ENCODE data around the gene CYB561A3.

CYB561A3 gene

DNA sequence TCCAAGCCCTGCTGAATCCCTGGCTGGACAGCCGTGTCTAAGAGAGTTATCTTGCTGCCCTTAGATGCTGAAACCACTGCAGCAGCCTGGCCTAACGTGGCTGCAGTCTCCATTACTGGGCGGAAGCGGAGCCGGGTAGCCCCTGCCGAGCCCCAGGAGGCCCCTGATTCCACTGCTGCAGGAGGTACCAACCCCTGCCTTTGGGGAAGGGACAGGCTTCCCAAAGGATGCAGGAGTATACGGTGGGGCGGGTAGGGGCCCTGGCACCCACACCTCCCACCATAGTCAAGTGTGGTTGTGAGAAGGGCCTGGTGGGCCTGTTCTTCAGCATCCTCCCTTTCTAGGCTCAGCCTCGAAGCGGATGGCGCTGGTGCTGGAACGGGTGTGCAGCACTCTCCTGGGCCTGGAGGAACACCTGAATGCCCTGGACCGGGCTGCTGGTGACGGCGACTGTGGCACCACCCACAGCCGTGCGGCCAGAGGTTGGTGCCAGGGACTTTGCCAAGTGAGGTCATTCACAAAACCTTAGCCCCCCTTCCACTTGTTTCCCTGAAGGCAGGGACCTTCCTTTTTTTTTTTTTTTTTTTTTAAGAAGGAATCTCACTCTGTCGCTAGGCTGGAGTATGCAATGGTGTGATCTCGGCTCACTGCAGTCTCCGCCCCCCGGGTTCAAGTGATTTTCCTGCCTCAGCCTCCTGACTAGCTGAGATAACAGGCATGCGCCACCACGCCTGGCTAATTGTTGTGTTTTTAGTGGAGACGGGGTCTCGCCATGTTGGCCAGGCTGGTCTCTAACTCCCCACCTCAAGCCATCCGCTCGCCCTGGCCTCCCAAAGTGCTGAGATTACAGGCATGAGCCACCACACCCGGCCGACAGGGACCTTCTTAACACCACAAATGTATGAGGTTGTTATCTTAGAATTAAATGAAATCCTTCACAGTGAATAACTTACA, 17.6 kb downstream of the CYB561A3 start:
- Histone ChIP-seq H3K9me3 (ENCODE audit: control insufficient read depth, insufficient read depth, low read length) (no peaks in the 10 kb centered on the region), H3K9ac (ENCODE audit: low read depth, low read length) (no peak overlapping the region), H3K4me1 (ENCODE audit: insufficient read depth, low read length) (no peaks in the 10 kb centered on the region)

GRCh38 chr11:61342207-61342803, 19.4 kb downstream of the CYB561A3 start:
- Histone ChIP-seq H3K4me1 (ENCODE audit: insufficient read depth, low read length) (no peaks in the 10 kb centered on the region), H3K36me3 (ENCODE audit: insufficient read depth, low read length) (peaks cover 6% of the 10 kb centered on the region), H3K9me3 (ENCODE audit: control insufficient read depth, insufficient read depth, low read length) (no peaks in the 10 kb centered on the region), H3K9ac (ENCODE audit: low read depth, low read length) (no peak overlapping the region)

More for the DNA sequence above, 17.6 kb downstream of the CYB561A3 start:
- H3K36me3 ChIP-seq (ENCODE audit: insufficient read depth, low read length), result peaks cover 3% of the 10 kb centered on the region

DNA sequence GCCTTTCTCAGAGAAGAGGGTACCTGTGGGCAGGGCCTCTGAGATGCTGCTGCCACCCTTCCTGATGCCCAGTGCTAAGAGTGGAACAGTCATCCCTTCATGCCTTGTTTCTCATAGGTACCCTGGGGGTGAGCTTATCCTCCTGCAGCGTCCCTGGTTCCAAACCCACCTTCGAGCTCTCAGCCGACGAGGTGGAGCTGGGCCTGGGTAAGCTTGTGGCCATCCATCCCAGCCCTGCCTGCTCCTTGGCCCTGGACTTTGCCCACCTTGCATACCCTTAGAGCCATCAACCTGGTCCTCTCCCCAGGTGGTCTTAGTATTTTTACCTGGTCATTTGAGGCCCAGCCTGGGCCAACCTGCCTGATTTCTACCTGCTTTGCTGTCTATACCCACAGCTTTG, 20.0 kb downstream of the CYB561A3 start:
- H3K36me3 ChIP-seq (ENCODE audit: insufficient read depth, low read length), result peaks cover 6% of the 10 kb centered on the region
- H3K9me3 ChIP-seq (ENCODE audit: control insufficient read depth, insufficient read depth, low read length), result no peaks in the 10 kb centered on the region
- H3K9ac ChIP-seq (ENCODE audit: low read depth, low read length), result no peak overlapping the region
- no peaks in the 10 kb centered on the region for H3K4me1 ChIP-seq (ENCODE audit: insufficient read depth, low read length)

DNA sequence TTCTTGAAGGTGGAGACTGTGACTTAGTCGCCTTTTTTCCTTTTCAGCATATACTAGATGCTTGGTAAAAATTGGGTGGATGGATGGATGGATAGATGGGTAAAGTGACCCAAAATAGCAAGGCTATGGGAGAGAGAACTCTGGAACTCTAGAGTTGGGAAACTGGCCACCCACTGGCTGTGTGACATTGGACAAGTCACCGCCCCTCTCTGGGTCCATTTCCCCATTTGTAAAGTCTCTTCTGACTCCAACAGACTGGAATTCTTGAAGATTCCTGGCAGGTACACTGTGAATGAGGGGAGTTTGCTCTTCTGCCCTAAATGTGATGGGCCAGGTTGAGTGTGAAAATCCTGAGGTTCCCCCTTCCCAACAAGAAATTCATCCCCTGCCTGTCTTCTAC, 20.7 kb downstream of the CYB561A3 start:
- Histone ChIP-seq H3K9ac (ENCODE audit: low read depth, low read length) (no peak overlapping the region), H3K36me3 (ENCODE audit: insufficient read depth, low read length) (peaks cover 6% of the 10 kb centered on the region), H3K9me3 (ENCODE audit: control insufficient read depth, insufficient read depth, low read length) (no peaks in the 10 kb centered on the region), H3K4me1 (ENCODE audit: insufficient read depth, low read length) (peaks cover 2% of the 10 kb centered on the region; the same call in 1 of the 2 replicates)

GRCh38 chr11:61339490-61339878, 22.2 kb downstream of the CYB561A3 start:
- Histone ChIP-seq H3K9me3 (ENCODE audit: control insufficient read depth, insufficient read depth, low read length) (no peaks in the 10 kb centered on the region), H3K4me1 (ENCODE audit: insufficient read depth, low read length) (peaks cover 2% of the 10 kb centered on the region; the same call in 1 of the 2 replicates), H3K36me3 (ENCODE audit: insufficient read depth, low read length) (peaks cover 6% of the 10 kb centered on the region), H3K9ac (ENCODE audit: low read depth, low read length) (no peak overlapping the region)

DNA sequence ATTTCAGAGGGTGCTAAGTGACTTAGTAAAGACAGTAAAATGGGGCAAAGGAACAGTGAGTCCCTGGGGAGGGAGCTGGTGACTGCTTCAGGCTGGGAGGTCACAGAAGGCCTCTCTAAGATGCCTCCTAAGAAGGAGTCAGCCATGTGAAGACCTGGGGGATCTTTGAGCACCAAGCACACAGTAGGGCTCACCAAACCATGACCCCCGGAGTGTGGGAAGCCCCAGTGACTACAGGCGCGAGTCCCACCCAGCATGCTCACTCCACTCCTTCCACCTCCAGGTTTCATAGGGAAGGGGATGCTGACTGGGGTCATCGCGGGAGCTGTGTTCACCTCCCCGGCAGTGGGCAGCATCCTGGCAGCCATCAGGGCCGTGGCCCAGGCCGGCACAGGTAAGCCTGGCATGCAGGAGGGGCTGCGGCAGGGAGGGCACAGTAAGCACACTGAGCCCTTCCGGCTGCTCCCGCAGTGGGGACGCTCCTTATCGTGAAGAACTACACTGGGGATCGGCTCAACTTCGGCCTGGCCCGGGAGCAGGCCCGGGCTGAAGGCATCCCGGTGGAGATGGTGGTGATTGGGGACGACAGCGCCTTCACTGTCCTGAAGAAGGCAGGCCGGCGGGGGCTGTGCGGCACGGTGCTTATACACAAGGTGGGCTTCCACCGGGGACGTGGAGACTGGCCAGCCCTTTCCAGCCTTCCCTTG, 22.7 kb downstream of the CYB561A3 start:
- H3K36me3 ChIP-seq (ENCODE audit: insufficient read depth, low read length), result peaks cover 6% of the 10 kb centered on the region
- no peak overlapping the region for H3K9ac ChIP-seq (ENCODE audit: low read depth, low read length)
- peaks cover 2% of the 10 kb centered on the region; the same call in 1 of the 2 replicates for H3K4me1 ChIP-seq (ENCODE audit: insufficient read depth, low read length)
- H3K9me3 ChIP-seq (ENCODE audit: control insufficient read depth, insufficient read depth, low read length), result no peaks in the 10 kb centered on the region

DNA sequence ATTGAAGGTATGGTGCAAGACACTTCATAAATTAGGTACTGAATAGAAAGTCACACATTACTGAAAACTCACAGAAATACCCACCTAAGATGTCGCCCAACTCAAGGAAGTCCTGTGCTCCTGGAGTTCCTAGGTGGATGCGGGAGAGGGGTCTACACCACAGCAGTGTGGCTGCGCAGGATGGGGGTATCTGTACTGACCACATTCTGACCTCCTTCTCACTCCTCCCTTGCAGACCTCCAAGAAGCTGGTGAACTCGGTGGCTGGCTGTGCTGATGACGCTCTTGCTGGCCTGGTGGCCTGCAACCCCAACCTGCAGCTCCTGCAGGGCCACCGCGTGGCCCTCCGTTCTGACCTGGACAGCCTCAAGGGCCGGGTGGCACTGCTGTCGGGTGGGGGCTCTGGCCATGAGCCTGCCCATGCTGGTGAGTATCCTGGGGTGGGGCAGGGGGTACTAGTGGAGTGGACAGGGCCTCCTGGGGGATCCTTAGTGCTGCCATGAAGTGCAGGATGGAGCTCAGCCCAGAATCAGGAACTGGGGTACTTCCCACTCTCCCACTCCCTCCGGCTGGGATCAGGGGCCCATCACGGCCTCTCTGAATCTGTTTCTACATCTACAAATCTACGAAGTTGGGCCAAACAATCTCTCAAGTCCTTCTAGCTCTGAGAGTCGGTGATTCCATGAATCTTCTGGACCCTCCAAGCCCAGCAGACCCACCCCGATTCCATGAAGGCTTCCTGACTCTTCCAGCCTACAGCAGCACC, 23.8 kb downstream of the CYB561A3 start:
- no peaks in the 10 kb centered on the region for H3K9me3 ChIP-seq (ENCODE audit: control insufficient read depth, insufficient read depth, low read length)
- H3K4me1 ChIP-seq (ENCODE audit: insufficient read depth, low read length), result peaks cover 2% of the 10 kb centered on the region; the same call in 1 of the 2 replicates
- H3K9ac ChIP-seq (ENCODE audit: low read depth, low read length), result no peak overlapping the region
- peaks cover 6% of the 10 kb centered on the region for H3K36me3 ChIP-seq (ENCODE audit: insufficient read depth, low read length)

DNA sequence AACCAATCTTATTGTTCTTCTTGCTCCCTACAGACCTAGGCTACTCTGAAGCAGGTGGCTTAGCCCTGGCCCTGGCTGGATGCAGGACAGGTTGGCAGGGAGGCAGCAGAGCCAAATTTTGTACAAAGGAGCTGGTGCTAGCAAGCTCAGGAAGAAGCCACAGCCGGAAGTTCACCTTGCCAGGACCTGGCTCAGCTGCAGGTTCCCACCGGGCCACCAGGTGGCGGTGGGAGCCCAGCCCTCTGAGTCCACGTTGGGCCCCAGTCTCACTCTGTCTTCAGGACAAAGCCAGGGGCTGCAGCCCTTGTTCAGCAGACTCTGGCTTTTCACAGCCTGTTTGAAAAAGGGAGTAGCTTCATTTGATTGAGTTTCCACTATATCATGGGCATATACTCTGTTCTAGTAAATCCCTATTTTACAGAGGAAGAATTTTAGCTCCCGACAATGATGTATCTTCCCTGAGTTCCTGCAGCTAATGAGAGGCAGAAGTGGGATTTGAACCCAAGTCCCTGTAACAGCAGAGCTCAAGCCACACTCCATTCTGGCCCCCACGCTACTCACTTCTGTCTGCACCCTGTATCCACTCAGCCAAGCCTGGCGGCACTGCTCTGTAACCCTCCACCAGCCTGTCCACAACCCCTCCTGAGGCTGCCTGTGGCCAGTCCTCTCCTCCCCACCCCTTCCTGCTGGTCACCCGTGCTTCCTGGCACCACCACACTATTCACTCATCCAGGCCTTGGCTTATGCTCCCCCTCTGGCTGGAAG, 25.3 kb downstream of the CYB561A3 start:
- H3K4me1 ChIP-seq (ENCODE audit: insufficient read depth, low read length), result peaks cover 9% of the 10 kb centered on the region
- H3K36me3 ChIP-seq (ENCODE audit: insufficient read depth, low read length), result peaks cover 8% of the 10 kb centered on the region
- no peak overlapping the region for H3K9ac ChIP-seq (ENCODE audit: low read depth, low read length)
- no peaks in the 10 kb centered on the region for H3K9me3 ChIP-seq (ENCODE audit: control insufficient read depth, insufficient read depth, low read length)

DNA sequence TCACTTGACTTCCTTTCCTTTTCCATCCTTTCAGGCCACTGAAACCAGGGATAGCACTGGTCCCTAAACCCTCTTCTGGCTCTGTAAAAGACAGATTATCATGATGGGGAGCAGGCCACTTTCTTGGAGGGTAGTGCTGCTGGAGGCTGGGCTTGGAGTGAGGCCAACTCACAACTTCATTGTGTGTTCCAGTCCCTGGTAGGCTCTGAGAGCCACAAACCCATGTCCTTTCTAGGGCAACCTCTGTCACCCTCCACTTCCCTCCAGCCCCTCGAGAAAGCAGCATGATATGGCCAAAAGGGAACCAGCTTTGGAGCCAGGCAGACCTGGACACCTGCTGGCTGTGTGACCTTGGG, 26.3 kb downstream of the CYB561A3 start:
- peaks cover 11% of the 10 kb centered on the region for H3K4me1 ChIP-seq (ENCODE audit: insufficient read depth, low read length)
- H3K9ac ChIP-seq (ENCODE audit: low read depth, low read length), result no peak overlapping the region
- peaks cover 9% of the 10 kb centered on the region for H3K36me3 ChIP-seq (ENCODE audit: insufficient read depth, low read length)
- no peaks in the 10 kb centered on the region for H3K9me3 ChIP-seq (ENCODE audit: control insufficient read depth, insufficient read depth, low read length)

- Histone ChIP-seq H3K36me3 (ENCODE audit: insufficient read depth, low read length) (peaks cover 9% of the 10 kb centered on the region), H3K9ac (ENCODE audit: low read depth, low read length) (no peak overlapping the region), H3K4me1 (ENCODE audit: insufficient read depth, low read length) (peaks cover 11% of the 10 kb centered on the region), H3K9me3 (ENCODE audit: control insufficient read depth, insufficient read depth, low read length) (no peaks in the 10 kb centered on the region)
These were observed 27.0 kb downstream of the CYB561A3 start for GRCh38 chr11:61334434-61335354.

DNA sequence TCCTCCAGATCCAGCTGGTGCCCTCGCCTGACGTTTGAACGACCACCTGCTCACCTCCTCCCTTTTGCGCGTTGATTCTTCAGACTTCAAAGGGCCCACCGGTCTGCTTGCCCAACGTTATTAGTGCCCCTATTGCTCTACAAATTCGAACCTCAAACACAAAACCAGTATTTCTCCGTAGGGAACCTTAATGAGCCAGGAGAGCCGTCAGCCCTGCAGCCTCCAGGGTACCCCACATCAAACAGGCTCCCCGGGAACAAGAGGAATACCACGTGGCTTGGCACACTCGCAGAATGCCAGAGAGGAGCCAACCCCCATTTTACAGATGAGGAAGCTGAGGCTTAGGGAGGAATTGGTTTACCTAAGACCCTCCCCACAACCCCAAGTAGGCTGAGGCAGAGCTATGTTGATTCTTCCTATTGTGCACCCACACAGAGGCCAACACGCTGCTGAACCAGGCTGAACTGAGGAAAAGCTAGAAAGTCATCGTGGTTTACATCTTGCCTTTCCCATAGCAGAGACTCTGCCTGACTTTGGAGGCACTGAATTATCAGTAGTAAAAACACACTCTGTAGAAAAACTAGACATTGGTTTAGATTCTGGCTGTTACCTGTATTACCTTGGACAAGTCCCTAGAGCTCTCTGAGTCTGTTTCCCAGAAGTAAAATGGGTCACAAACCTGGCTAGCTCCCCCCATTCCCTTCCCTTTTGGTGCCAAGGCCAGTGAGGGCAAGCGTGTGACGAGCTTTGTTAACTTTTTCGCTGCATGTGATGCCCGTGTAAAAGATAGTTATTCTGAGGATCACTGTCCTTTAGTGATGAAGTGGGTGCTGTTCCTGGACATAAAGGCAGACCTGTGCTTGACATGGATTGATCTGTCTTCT, 27.9 kb downstream of the CYB561A3 start:
- peak overlapping the region; percentile 88 for H3K9ac ChIP-seq (ENCODE audit: low read depth, low read length)
- peaks cover 14% of the 10 kb centered on the region for H3K36me3 ChIP-seq (ENCODE audit: insufficient read depth, low read length)
- H3K9me3 ChIP-seq (ENCODE audit: control insufficient read depth, insufficient read depth, low read length), result no peaks in the 10 kb centered on the region
- H3K4me1 ChIP-seq (ENCODE audit: insufficient read depth, low read length), result peaks cover 11% of the 10 kb centered on the region

Measured in ES-I3 (cell line).